Heart left ventricle (tissue), 13 donors: ENCODE data around the gene CTNNA3.

Experiments
- CTCF ChIP-seq, 12 donors: fragments of 200-600 bp; sonication (generic) in 4 of 12; IDR thresholded peaks; one replicate each; pipeline versions ENCODE4 v1.5.0 to v1.8.0; 2018 to 2022; ENCODE audit warnings: antibody characterized with exemption in 12 of 12, mild to moderate bottlenecking in 5 of 12
- POLR2A ChIP-seq, 2 donors: fragments of 450-650 bp; IDR thresholded peaks; one replicate each; pipeline ENCODE4 v1.6.1; 2017; ENCODE audit warnings: antibody characterized with exemption in 2 of 2, mild to moderate bottlenecking in 2 of 2, moderate library complexity in 2 of 2
- donor health status: ischemic (EF 13 %, LVEDD 7.1; RV severe dilation, severe dysfunction).
- donor health status: DM: no; HTN: yes; CAD: no.
- donor health status: DM: no; HTN: no; CAD: no.
- donor health status: ischemic (EF 25% LVEDD 6.9; RV normal size, moderate dysfunction).
- donor health status: ischemic (EF 25% LVEDD 5.7; RV mildly dilated, moderate dysfunction).
- donor health status: ischemic (EF 35%, LVEDD 5.7; RV mildly dilated, moderate dysfunction).
- donor health status: nonischemic (EF 11% LVEDD 7.7; RV severe dilation, severe dysfunction).
- donor health status: DM: yes; HTN: yes; CAD: no.
- donor health status: PGD.
- donor health status: ischemic (EF 29% LVEDD 5.4; RV normal size, mild dysfunction).
- donor health status: nonischemic (EF 23%, LVEDD 6.1; RV moderate dilation, normal function).

GRCh38 chr10:66888237-66888636, 807.8 kb downstream of the CTNNA3 start:
- no peak for TF ChIP-seq CTCF (IDR thresholded peaks at IDR 0.05)
- TF ChIP-seq POLR2A (IDR thresholded peaks at IDR 0.05), result no peak
